ENCODE measurements around the gene GPHN.
A peak's percentile ranks its signal among the peaks of the same experiment; 100 is the strongest.

The GPHN gene

DNA sequence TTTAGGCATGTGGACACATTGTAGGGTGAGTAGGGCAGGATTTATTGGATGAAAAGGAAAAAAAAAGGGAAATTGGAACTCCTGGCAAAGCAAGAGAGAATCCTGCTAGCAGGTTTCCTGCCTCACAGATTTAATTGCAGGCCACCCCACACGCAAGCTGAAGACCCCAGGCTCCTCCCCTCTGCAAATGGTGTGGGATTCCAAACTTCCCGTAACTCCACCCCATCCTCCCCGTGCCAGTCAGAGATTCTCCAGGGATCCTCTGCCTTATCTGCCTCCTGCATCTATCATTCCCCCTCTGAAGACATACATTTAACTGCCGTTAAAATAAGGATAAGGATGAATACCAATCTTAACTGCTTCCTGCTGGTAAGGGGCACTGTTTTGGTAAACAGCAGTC lies 431.5 kb downstream of the GPHN start:
- H3K4me3 ChIP-seq (ENCODE audit: low read length): no peak overlapping the region
- TF ChIP-seq, protein P1, sequence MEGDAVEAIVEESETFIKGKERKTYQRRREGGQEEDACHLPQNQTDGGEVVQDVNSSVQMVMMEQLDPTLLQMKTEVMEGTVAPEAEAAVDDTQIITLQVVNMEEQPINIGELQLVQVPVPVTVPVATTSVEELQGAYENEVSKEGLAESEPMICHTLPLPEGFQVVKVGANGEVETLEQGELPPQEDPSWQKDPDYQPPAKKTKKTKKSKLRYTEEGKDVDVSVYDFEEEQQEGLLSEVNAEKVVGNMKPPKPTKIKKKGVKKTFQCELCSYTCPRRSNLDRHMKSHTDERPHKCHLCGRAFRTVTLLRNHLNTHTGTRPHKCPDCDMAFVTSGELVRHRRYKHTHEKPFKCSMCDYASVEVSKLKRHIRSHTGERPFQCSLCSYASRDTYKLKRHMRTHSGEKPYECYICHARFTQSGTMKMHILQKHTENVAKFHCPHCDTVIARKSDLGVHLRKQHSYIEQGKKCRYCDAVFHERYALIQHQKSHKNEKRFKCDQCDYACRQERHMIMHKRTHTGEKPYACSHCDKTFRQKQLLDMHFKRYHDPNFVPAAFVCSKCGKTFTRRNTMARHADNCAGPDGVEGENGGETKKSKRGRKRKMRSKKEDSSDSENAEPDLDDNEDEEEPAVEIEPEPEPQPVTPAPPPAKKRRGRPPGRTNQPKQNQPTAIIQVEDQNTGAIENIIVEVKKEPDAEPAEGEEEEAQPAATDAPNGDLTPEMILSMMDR (IDR thresholded peaks at IDR 0.05; ENCODE audit: insufficient read depth, low read depth, low read length, missing control alignments): no peak
- DNase-seq (ENCODE audit: low read depth): no peak

DNA sequence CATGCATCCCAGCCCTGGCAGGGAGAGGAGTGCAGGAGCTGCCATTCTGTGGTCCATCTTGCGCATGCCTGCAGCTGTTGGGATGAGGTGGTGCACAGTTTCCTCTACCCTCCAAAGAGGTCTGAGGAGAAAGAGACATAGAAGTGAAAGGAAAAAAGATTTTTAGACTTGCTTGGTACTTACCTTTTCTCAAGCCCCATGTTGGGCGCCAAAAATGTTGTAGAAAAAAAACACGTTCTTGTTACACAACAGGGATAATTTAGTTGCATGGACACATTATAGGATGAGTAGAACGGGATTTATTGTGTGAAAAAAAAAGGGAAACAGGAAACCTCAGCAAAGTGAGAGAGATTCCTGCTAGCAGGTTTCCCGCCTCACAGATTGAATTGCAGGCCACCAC lies 436.9 kb downstream of the GPHN start:
- no peak overlapping the region for H3K4me3 ChIP-seq (ENCODE audit: low read length)
- TF ChIP-seq, protein P1 (IDR thresholded peaks at IDR 0.05; ENCODE audit: insufficient read depth, low read depth, low read length, missing control alignments): no peak
- DNase-seq (ENCODE audit: low read depth): peak; percentile 35

DNA sequence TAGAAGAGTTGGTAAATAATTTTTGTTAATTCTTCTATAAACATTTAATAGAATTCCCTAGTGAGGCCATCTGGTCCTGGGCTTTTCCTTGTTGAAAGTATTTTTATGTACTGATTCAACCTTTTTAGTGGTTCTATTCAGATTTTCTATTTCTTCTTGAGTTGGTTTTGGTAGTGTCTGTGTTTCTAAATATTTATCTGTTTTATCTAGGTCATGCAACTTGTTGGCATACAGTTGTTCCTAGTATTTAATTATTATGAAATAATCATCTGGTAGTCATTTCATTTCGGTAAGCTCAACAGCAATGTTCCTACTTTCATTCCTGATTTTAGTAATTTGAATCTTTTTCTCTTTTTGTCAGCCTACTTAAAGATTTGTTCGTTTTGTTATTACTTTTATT lies 447.2 kb downstream of the GPHN start:
- TF ChIP-seq, protein P1 (IDR thresholded peaks at IDR 0.05; ENCODE audit: insufficient read depth, low read depth, low read length, missing control alignments): no peak
- no peak overlapping the region for H3K4me3 ChIP-seq (ENCODE audit: low read length)
- DNase-seq (ENCODE audit: low read depth): no peak

GRCh38 chr14:66959437-66960050 lies 451.6 kb downstream of the GPHN start:
- no peak for DNase-seq (ENCODE audit: low read depth)
- no peak overlapping the region for H3K4me3 ChIP-seq (ENCODE audit: low read length)
- TF ChIP-seq, protein P1 (IDR thresholded peaks at IDR 0.05; ENCODE audit: insufficient read depth, low read depth, low read length, missing control alignments): no peak

DNA sequence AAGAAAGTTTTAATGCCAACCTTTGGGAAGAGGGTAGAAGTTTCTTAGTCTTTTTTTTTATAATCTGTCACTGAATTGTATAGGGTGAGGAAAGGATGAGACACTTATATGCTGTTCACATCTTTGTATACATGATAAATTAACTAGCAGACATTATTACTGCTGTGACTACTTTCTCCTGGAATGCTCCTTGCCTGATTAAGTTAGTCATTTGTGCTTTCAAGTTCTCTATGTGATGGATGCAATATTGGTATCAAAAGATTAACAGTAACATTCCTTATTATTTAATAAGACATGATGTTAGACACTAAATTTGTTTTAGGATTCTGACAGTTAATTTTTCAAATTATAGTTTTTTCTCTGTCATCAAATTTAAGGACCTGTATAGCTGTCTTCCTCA lies 457.9 kb downstream of the GPHN start:
- peak; percentile 29 for DNase-seq (ENCODE audit: low read depth)
- TF ChIP-seq, protein P1 (IDR thresholded peaks at IDR 0.05; ENCODE audit: insufficient read depth, low read depth, low read length, missing control alignments): no peak
- H3K4me3 ChIP-seq (ENCODE audit: low read length): no peak overlapping the region

DNA sequence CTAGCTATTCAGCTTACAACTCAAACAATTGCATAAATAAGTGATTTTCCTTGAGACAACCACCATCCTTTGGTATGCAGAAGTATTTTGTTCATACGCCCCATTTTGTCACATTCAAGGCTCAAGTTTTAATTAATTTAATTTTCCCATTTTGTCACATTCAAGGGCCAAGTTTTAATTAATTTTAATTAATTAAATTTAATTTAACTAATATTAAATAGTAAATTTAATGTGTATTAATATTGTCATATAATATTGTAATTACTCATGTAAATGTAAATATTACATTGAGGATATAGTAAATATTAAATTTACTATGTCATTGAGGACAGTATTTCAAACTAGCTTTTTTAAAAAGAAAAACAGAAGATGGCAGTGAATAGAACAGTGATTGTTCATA lies 464.5 kb downstream of the GPHN start:
- TF ChIP-seq, protein P1 (IDR thresholded peaks at IDR 0.05; ENCODE audit: insufficient read depth, low read depth, low read length, missing control alignments): no peak
- no peak for DNase-seq (ENCODE audit: low read depth)
- H3K4me3 ChIP-seq (ENCODE audit: low read length): no peak overlapping the region

DNA sequence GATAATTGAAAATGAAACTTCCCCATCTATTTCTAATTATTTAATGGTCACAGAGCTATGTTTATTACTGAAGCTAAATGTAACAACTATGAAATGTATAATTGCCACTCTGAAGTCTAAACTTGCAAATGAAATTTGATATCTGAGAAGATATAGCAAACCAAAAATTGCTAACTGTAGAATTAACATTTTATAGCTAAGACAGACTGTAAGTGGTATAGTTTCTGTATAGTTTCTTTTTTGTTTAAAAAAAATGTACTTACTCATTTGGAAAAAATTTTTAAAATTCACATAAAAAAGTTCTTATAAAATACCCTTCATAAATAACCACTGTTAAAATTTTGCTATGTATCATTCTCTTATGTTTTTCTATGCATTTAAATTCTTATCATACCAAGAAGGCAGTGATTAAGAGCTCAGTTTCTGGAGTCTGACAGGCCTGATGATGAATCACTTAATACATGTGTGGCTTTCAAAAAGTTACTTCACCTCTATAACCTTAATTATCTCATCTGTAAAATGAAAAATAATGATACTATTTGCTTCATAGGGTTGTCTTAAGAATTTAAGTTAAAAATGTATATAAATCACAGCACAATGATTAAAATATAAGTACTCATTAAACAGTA lies 466.6 kb downstream of the GPHN start:
- TF ChIP-seq, protein P1 (IDR thresholded peaks at IDR 0.05; ENCODE audit: insufficient read depth, low read depth, low read length, missing control alignments): no peak
- DNase-seq (ENCODE audit: low read depth): peak; percentile 70

More for the DNA sequence above, 466.6 kb downstream of the GPHN start:
- H3K4me3 ChIP-seq (ENCODE audit: low read length): no peak overlapping the region

Measured in epithelial cell of esophagus (primary cell).